HepG2 (cell line): Measurements from ENCODE around the gene NEURL3. TPM values are rescaled to one million over a fixed set of nuclear protein-coding genes. Genes with fewer than 3 reads are reported as not detected.

Source experiments
- AGO2 ChIP-seq: fragments of 200-400 bp; formaldehyde crosslinking; optimal IDR thresholded peaks from 2 replicates; pipeline ENCODE3; 2017; ENCODE audit warnings: mild to moderate bottlenecking, low read depth, low read length, moderate library complexity
- AKAP8 ChIP-seq: sonication (generic); formaldehyde crosslinking; IDR thresholded peaks from 2 replicates; pipeline ENCODE4 v1.5.1; 2020; ENCODE audit warnings: mild to moderate bottlenecking, missing genetic modification reagents
- ATF3 ChIP-seq: sonication (generic); formaldehyde crosslinking; IDR thresholded peaks from 2 replicates; pipeline ENCODE4 v1.4.0; 2020; ENCODE audit warnings: missing genetic modification reagents
- CTCF ChIP-seq: sonication (generic); formaldehyde crosslinking; IDR thresholded peaks from 2 replicates; pipeline ENCODE4 v1.5.0; 2020; ENCODE audit warnings: mild to moderate bottlenecking, missing genetic modification reagents, moderate library complexity
- GATAD1 ChIP-seq: IDR thresholded peaks from 2 replicates; pipeline ENCODE4 v1.6.1; 2016; ENCODE audit warnings: missing genetic modification reagents, missing compliant biosample characterization
- GMEB1 ChIP-seq: sonication (generic); formaldehyde crosslinking; IDR thresholded peaks from 2 replicates; pipeline ENCODE4 v1.5.1; 2020; ENCODE audit warnings: missing genetic modification reagents, mild to moderate bottlenecking, borderline replicate concordance
- MNT ChIP-seq: fragments of 450-650 bp; IDR thresholded peaks from 2 replicates; pipeline ENCODE4 v1.6.1; 2016
- NBN ChIP-seq: fragments of 450-650 bp; conservative IDR thresholded peaks from 2 replicates; pipeline ENCODE4 v1.6.1; 2017
- NR1H2 ChIP-seq: sonication (generic); formaldehyde crosslinking; IDR thresholded peaks from 2 replicates; pipeline ENCODE4 v1.8.1; 2022; ENCODE audit warnings: low read depth, missing genetic modification reagents, borderline replicate concordance
- RXRA ChIP-seq: sonication (generic); formaldehyde crosslinking; IDR thresholded peaks from 2 replicates; pipeline ENCODE4 v1.5.1; 2020; ENCODE audit warnings: missing genetic modification reagents
- SRSF4 ChIP-seq: fragments of 200-400 bp; formaldehyde crosslinking; IDR thresholded peaks from one replicate; pipeline ENCODE4 v1.6.1; 2018; ENCODE audit warnings: mild to moderate bottlenecking, low read depth, low read length, moderate library complexity; ENCODE audit not compliant: poor library complexity, severe bottlenecking
- TSC22D2 ChIP-seq: sonication (generic); formaldehyde crosslinking; IDR thresholded peaks from 2 replicates; pipeline ENCODE4 v1.5.1; 2020; ENCODE audit warnings: missing genetic modification reagents, mild to moderate bottlenecking, borderline replicate concordance
- ZFX ChIP-seq: sonication (generic); formaldehyde crosslinking; IDR thresholded peaks from 2 replicates; pipeline ENCODE4 v1.4.0; 2020; ENCODE audit warnings: mild to moderate bottlenecking, low read depth, missing genetic modification reagents, moderate library complexity
- ZNF136 ChIP-seq: sonication (generic); formaldehyde crosslinking; IDR thresholded peaks from 2 replicates; pipeline ENCODE4 v1.8.1; 2022; ENCODE audit warnings: low read depth, mild to moderate bottlenecking, moderate library complexity, missing genetic modification reagents
- ZNF570 ChIP-seq: sonication (generic); formaldehyde crosslinking; IDR thresholded peaks from 2 replicates; pipeline ENCODE4 v1.4.0; 2020; ENCODE audit warnings: mild to moderate bottlenecking, missing genetic modification reagents, borderline replicate concordance
- ZNF761 ChIP-seq: sonication (generic); formaldehyde crosslinking; conservative IDR thresholded peaks from 2 replicates; pipeline ENCODE4 v1.4.0; 2020; ENCODE audit warnings: mild to moderate bottlenecking, missing genetic modification reagents
- ZSCAN21 ChIP-seq: sonication (generic); formaldehyde crosslinking; IDR thresholded peaks from 2 replicates; pipeline ENCODE4 v1.8.0; 2022; ENCODE audit warnings: mild to moderate bottlenecking, missing genetic modification reagents, moderate library complexity, borderline replicate concordance
- polyA plus RNA-seq, 8 experiments: library from polyadenylated mRNA; depleted of rRNA in 3 of 8; stranded (reverse) in 7 of 8; unstranded in 1 of 8; fragments of >200 nt; fragmentation: Illumina TruSeq in 4 of 8; extraction: Trizol in 4 of 8; gene quantifications; 2 replicates each; pipeline versions ENCODE4 v1.2.1 to v1.2.3, GENCODE V29; 2011 to 2016; ENCODE audit warnings: low read depth in 4 of 8, missing spikeins in 1 of 8, mixed read lengths in 1 of 8; ENCODE audit not compliant: insufficient read depth in 1 of 8
- total RNA-seq, 5 experiments: library from RNA; depleted of rRNA; stranded (reverse); fragments of >200 nt; fragmentation: Illumina TruSeq; extraction: Trizol; gene quantifications; 2 replicates each; pipeline ENCODE4 v1.2.3, GENCODE V29; 2016; ENCODE audit warnings: low read depth in 1 of 5
- TF ChIP-seq, protein P1 (sequence below): sonication (generic); formaldehyde crosslinking; conservative IDR thresholded peaks from 2 replicates; pipeline ENCODE4 v1.8.0; 2022; ENCODE audit warnings: missing genetic modification reagents

Gene NEURL3
- total and polyA plus RNA-seq, 2 of the 13 experiments (the other 11 are each of a cell fraction or from before 2014, with no cell fraction given), result 0.16 to 1.2 TPM

DNA sequence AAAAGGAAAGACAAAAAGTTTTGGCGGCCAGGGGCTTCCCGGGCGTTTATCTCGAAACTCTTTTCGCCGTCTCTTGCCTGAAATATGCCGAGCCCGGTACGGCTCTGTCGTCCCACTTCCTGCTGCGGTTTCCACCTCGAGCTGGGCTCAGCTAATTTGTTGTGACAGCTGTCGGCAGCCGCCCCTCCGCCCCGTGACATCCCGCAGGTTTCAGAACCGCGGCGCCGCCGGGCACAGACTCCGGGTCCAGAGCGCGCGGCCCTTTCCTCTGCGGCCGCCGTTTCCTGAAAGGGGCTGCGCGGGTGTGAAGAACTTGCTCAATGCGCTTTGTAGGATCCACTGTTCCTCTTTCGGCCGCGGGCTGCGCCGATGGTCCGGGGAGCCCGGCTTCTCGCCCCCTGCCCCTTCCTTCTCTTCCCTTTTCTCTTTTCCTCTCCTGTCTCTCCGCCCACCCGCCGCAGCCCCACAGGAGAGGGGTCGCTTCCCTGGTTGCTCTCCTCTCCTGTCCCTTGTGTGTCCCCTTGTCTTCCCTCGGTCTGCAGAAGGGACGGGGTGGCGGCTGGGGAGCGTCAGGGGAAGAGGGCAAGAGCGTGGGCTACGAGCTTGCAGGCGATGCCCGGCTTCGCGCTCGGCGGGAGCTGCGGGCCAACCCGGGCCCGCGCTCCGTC, 32.0 kb upstream of the NEURL3 start (continued):
- TF ChIP-seq ZNF761 (CRISPR knock-in tag) (no peak), ZNF136 (CRISPR knock-in tag) (no peak), AKAP8 (CRISPR knock-in tag) (no peak), GATAD1 (no peak), ZNF570 (no peak), TSC22D2 (CRISPR knock-in tag) (no peak), ZFX (CRISPR knock-in tag) (no peak), MNT (no peak), ATF3 (CRISPR knock-in tag) (no peak), SRSF4 (no peak), AGO2 (no peak), RXRA (CRISPR knock-in tag) (no peak; the same call in 1 of the 2 replicates), CTCF (no peak), ZSCAN21 (CRISPR knock-in tag) (no peak), GMEB1 (CRISPR knock-in tag) (no peak), NBN (no peak), NR1H2 (no peak)
- TF ChIP-seq, protein P1, sequence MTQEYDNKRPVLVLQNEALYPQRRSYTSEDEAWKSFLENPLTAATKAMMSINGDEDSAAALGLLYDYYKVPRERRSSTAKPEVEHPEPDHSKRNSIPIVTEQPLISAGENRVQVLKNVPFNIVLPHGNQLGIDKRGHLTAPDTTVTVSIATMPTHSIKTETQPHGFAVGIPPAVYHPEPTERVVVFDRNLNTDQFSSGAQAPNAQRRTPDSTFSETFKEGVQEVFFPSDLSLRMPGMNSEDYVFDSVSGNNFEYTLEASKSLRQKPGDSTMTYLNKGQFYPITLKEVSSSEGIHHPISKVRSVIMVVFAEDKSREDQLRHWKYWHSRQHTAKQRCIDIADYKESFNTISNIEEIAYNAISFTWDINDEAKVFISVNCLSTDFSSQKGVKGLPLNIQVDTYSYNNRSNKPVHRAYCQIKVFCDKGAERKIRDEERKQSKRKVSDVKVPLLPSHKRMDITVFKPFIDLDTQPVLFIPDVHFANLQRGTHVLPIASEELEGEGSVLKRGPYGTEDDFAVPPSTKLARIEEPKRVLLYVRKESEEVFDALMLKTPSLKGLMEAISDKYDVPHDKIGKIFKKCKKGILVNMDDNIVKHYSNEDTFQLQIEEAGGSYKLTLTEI (CRISPR knock-in tag), result no peak
